GM19238 (cell line): ENCODE measurements around the gene DACH1.
"Not testable (repeated sequence)": the region's sequence is repeated elsewhere in the genome, so short reads cannot be mapped to it uniquely, and the experiment has no call there.

Experiments used
- DNase-seq: peaks from one replicate; pipeline ENCODE4 v3.0.0; 2011; ENCODE audit warnings: low spot score; ENCODE audit not compliant: insufficient read length

The DACH1 gene

GRCh38 chr13:71866335-71867130, 471 bp downstream of the DACH1 start:
- no peak for DNase-seq

- DNase-seq, result no peak
These were observed 1.1 kb downstream of the DACH1 start for GRCh38 chr13:71865874-71866334.

GRCh38 chr13:71864986-71865873, 1.8 kb downstream of the DACH1 start:
- DNase-seq, result no peak

GRCh38 chr13:71864094-71864985, 2.7 kb downstream of the DACH1 start:
- DNase-seq, result no peak

GRCh38 chr13:71863254-71863865, 3.6 kb downstream of the DACH1 start:
- no peak for DNase-seq

- no peak for DNase-seq
These were observed 4.5 kb downstream of the DACH1 start for GRCh38 chr13:71862459-71862943.

- no peak for DNase-seq
These were observed 5.1 kb downstream of the DACH1 start for GRCh38 chr13:71861769-71862458.

GRCh38 chr13:71860547-71861138, 6.4 kb downstream of the DACH1 start:
- DNase-seq, result no peak

- DNase-seq, result no peak
These were observed 8.4 kb downstream of the DACH1 start for GRCh38 chr13:71858647-71859046.

- no peak for DNase-seq
These were observed 10.4 kb downstream of the DACH1 start for GRCh38 chr13:71856548-71857043.

GRCh38 chr13:71854401-71854800, 12.6 kb downstream of the DACH1 start:
- no peak for DNase-seq

GRCh38 chr13:71853725-71854124, 13.3 kb downstream of the DACH1 start:
- no peak for DNase-seq

- DNase-seq, result no peak
These were observed 14.3 kb downstream of the DACH1 start for GRCh38 chr13:71852736-71853135.

- no peak for DNase-seq
These were observed 15.2 kb downstream of the DACH1 start for GRCh38 chr13:71851498-71852409.

GRCh38 chr13:71842003-71842402, 25.0 kb downstream of the DACH1 start:
- no peak for DNase-seq

GRCh38 chr13:71838842-71839241, 28.2 kb downstream of the DACH1 start:
- no peak for DNase-seq

GRCh38 chr13:71837582-71837981, 29.4 kb downstream of the DACH1 start:
- not testable (repeated sequence) for DNase-seq

- DNase-seq, result no peak
These were observed 35.3 kb downstream of the DACH1 start for GRCh38 chr13:71831716-71832115.
